ENCODE results near the gene CEMIP.

DNA sequence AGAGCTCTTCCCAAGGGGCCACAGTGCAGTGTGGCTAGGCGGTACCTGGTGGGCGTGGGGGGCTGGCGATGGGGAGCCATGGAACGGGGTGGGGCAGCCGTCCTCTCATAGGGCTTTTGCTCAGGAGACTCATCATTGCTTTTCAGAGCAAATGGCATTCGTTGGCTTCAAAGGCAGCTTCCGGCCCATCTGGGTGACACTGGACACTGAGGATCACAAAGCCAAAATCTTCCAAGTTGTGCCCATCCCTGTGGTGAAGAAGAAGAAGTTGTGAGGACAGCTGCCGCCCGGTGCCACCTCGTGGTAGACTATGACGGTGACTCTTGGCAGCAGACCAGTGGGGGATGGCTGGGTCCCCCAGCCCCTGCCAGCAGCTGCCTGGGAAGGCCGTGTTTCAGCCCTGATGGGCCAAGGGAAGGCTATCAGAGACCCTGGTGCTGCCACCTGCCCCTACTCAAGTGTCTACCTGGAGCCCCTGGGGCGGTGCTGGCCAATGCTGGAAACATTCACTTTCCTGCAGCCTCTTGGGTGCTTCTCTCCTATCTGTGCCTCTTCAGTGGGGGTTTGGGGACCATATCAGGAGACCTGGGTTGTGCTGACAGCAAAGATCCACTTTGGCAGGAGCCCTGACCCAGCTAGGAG is 169.6 kb downstream of the CEMIP start:
- no peak for TF ChIP-seq CTCF (optimal IDR thresholded peaks at IDR 0.05 in 1 of 3, IDR thresholded peaks at IDR 0.05 in 1 of 3, conservative IDR thresholded peaks at IDR 0.05 in 1 of 3; ENCODE audit: extremely low read depth in 1 of 3, insufficient read depth in 2 of 3, low read length in 3 of 3)
- no peak for TF ChIP-seq EZH2 (IDR thresholded peaks at IDR 0.05; ENCODE audit: low read length)

Measured in keratinocyte (primary cell).